ENCODE measurements around the gene KIRREL3.

The KIRREL3 gene

GRCh38 chr11:126833065-126833464, 167.5 kb downstream of the KIRREL3 start:
- H3K27ac ChIP-seq: no peak overlapping the region
- TF ChIP-seq, protein P1, sequence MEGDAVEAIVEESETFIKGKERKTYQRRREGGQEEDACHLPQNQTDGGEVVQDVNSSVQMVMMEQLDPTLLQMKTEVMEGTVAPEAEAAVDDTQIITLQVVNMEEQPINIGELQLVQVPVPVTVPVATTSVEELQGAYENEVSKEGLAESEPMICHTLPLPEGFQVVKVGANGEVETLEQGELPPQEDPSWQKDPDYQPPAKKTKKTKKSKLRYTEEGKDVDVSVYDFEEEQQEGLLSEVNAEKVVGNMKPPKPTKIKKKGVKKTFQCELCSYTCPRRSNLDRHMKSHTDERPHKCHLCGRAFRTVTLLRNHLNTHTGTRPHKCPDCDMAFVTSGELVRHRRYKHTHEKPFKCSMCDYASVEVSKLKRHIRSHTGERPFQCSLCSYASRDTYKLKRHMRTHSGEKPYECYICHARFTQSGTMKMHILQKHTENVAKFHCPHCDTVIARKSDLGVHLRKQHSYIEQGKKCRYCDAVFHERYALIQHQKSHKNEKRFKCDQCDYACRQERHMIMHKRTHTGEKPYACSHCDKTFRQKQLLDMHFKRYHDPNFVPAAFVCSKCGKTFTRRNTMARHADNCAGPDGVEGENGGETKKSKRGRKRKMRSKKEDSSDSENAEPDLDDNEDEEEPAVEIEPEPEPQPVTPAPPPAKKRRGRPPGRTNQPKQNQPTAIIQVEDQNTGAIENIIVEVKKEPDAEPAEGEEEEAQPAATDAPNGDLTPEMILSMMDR (conservative IDR thresholded peaks at IDR 0.05): no peak

- TF ChIP-seq, protein P1 (conservative IDR thresholded peaks at IDR 0.05): no peak
- H3K27ac ChIP-seq: no peak overlapping the region
Observed at GRCh38 chr11:126832387-126832786, 168.2 kb downstream of the KIRREL3 start.

DNA sequence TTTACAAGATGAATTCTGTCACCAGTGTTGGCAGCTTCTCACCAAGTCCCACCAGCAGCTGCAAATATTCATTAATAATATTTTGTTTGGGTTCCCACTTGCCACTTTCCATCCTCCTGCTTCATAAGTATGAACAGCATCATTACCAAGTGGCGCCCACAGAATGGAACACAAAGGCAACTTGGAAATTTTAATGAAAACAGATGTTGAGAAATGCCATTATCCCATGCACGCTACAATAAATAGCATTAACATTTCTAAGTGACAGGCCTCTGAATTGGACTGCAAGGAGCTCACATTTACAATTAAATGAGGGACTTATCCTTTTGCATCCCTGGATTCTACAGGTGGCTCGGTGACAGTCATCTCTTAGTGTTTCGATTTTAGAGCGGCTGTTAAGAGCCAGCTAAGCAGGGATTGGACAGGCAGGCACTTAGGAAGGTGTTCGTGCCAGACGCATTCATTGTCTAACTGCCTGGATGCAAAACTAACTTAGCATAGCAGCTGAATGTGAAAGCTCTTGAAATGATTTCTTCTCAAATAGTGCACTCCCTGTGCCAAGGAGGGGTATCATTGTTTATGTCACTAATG, 170.3 kb downstream of the KIRREL3 start:
- TF ChIP-seq, protein P1 (conservative IDR thresholded peaks at IDR 0.05): no peak
- no peak overlapping the region for H3K27ac ChIP-seq

DNA sequence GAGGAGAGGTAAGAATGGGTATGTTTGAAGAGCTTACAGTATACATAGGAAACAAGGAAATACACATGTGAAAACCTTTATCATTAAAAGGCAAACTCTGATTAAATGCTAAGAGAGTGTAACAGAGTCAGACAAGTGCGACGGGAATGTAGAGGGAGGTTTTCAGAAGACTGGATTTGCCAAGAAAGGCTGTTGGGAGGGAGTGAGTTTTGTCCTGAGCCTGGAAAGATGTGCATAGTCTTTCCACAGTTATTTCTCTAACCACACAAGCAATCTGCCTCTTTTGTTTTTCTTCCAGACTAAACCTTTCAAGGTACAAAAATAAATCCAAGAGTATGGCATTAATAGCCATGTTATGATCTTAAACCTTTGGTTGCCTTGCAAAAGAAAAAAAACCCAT, 170.9 kb downstream of the KIRREL3 start:
- H3K27ac ChIP-seq: no peak overlapping the region
- TF ChIP-seq, protein P1 (conservative IDR thresholded peaks at IDR 0.05): no peak

- peak overlapping the region; percentile 78 for H3K27ac ChIP-seq
- TF ChIP-seq, protein P1 (conservative IDR thresholded peaks at IDR 0.05): no peak
Observed at GRCh38 chr11:126824035-126824607, 176.4 kb downstream of the KIRREL3 start.

DNA sequence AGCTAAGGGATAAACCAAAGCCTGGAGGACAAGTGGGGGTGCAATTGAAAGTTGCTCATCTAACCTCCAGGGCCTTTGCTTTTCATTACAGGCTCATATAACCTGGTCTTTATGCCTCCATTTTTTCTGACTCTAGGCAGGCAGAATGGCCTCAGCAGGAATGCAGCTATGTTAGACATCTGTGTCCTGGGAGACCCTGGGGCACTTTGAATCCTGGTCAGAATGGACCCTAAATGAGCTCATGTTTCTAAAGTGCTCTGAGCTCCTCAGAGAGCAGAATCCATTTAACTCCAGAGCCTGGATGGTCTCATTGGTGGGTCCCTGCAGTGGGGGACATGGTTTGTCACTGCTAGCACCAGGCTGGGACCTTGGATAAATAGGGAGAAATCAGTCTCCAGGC, 177.3 kb downstream of the KIRREL3 start:
- TF ChIP-seq, protein P1 (conservative IDR thresholded peaks at IDR 0.05): no peak

DNA sequence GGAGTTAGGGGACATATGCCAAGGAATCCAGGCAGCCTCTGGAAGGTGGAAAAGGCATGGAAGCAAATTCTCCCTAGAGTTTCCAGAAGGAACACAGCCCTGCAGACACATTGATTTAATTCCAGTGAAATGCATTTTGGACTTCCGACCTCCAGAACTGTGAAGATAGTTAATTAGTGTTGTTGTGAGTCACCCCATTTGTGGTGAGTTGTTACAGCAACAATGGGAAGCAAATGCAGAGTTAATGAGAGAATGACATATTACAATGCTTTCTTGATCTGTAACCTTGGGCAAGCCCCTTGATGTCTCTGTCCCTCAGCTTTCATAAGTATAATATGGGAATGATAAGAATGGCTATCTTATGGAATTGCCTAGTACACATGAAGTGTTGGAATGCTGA, 178.7 kb downstream of the KIRREL3 start:
- no peak overlapping the region for H3K27ac ChIP-seq
- TF ChIP-seq, protein P1 (conservative IDR thresholded peaks at IDR 0.05): no peak

More for the DNA sequence above, 177.3 kb downstream of the KIRREL3 start:
- peak overlapping the region; percentile 78 for H3K27ac ChIP-seq
